ENCODE measurements around the gene CCDC12.

Gene CCDC12

DNA sequence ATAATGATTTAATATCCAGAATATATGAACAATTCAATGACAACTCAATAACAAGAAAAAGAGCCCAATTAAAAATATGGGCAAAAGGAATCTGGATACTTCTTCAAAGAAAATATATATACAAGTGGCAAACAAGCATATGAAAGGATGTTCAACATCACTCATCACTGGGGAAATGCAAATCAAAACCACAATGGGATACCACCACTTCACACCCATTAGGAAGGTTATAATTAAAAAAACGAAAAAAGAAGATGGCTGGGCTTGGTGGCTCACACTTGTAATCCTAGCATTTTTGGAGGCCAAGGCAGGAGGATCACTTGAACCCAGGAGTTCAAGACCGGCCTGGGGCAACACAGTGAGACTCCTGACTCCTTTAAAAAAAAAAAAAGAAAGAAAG is 4.1 kb downstream of the CCDC12 start:
- ChIA-PET POLR2A (ENCODE audit: low non-redundant PET) (no interaction called here), CTCF (no interaction called here)
- no peak for DNase-seq (ENCODE audit: low spot score)
- H3K27ac ChIP-seq, result no peak overlapping the region
- TF ChIP-seq, protein P1, sequence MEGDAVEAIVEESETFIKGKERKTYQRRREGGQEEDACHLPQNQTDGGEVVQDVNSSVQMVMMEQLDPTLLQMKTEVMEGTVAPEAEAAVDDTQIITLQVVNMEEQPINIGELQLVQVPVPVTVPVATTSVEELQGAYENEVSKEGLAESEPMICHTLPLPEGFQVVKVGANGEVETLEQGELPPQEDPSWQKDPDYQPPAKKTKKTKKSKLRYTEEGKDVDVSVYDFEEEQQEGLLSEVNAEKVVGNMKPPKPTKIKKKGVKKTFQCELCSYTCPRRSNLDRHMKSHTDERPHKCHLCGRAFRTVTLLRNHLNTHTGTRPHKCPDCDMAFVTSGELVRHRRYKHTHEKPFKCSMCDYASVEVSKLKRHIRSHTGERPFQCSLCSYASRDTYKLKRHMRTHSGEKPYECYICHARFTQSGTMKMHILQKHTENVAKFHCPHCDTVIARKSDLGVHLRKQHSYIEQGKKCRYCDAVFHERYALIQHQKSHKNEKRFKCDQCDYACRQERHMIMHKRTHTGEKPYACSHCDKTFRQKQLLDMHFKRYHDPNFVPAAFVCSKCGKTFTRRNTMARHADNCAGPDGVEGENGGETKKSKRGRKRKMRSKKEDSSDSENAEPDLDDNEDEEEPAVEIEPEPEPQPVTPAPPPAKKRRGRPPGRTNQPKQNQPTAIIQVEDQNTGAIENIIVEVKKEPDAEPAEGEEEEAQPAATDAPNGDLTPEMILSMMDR (conservative IDR thresholded peaks at IDR 0.05; ENCODE audit: low read depth), result no peak

DNA sequence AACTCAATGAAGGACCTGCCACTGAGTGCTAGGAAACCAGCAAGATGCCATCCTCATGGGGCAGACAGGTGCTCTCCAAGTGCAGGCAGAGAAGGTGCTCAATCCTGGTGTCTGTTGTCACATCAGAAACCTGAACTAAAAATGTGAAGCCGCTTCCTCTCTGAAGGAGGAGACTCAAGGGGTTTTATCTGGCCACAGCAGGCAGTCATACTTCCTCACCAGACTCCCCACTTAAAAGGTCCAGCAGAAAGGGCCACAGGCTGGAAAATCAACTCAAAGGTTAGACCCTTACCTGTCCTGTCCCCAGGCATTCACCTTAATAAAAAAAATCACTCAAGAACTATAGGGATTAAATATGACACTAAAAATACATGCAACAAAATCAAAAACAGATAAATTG is 4.8 kb downstream of the CCDC12 start:
- no peak overlapping the region for H3K27ac ChIP-seq
- TF ChIP-seq, protein P1 (conservative IDR thresholded peaks at IDR 0.05; ENCODE audit: low read depth), result no peak
- ChIA-PET POLR2A (ENCODE audit: low non-redundant PET) (no interaction called here), CTCF (no interaction called here)
- no peak for DNase-seq (ENCODE audit: low spot score)

DNA sequence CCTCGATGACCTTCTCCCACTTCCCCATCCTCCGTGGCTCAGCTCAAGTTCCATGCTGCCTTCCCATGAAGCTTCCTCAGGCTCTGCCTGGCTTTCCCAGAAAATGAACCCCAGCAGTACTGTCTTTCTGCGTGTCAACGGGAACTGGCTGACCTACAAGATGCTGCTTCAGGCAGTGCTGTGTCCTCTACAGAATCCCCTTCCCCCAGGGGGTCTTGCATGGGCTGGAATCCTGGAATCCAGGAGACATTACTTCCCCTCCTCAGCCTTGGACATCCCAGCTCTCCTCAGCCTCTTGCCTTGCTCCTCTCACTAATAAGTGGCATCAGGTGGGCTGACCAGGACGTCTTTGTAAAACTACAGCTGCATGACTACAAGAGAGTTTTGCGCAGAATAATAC is 5.4 kb downstream of the CCDC12 start:
- CTCF ChIA-PET, result no interaction called here
- no peak for DNase-seq (ENCODE audit: low spot score)
- H3K27ac ChIP-seq, result peak overlapping the region; percentile 44
- TF ChIP-seq, protein P1 (conservative IDR thresholded peaks at IDR 0.05; ENCODE audit: low read depth), result no peak
- POLR2A ChIA-PET (ENCODE audit: low non-redundant PET), result no interaction called here

DNA sequence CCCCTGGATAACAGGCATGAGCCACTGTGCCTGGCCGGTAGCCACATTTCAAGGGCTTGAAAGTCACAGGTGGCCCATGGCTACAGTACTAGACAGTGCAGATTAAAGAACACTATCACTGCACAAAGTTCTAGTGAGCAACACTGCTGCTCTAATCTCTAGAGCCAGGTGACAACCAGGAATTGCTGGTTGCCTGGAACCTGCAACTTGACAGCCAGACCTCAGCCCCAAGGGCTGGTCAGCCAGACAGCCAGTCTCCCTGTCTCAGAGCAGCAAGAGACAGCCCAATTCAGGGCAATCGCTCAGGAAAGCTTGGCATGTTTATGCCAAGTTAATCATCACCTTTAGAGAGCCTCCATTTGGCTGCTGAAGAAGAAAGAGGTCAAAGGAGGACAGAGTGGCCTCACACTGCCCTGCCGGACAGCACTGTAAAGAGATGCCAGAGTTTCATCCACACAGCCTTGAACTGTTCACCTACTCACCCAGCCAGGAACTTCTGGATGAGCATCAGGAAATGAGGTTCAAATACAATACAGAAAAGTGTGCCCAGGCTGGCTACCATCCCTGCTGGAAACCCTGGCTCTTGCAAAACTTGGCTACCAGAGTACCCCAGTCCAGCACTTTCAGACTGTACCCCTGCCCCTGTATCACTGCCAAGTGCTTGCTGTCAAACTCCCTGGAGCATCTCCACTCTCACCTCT is 6.0 kb downstream of the CCDC12 start:
- H3K27ac ChIP-seq, result peak overlapping the region; percentile 44
- ChIA-PET POLR2A (ENCODE audit: low non-redundant PET) (interaction anchor here (1.0 kb wide), 1 partner anchor 35 kb away, joined by 3 read pairs; no protein-coding TSS in a partner anchor), CTCF (no interaction called here)
- TF ChIP-seq, protein P1 (conservative IDR thresholded peaks at IDR 0.05; ENCODE audit: low read depth), result no peak
- no peak for DNase-seq (ENCODE audit: low spot score)

DNA sequence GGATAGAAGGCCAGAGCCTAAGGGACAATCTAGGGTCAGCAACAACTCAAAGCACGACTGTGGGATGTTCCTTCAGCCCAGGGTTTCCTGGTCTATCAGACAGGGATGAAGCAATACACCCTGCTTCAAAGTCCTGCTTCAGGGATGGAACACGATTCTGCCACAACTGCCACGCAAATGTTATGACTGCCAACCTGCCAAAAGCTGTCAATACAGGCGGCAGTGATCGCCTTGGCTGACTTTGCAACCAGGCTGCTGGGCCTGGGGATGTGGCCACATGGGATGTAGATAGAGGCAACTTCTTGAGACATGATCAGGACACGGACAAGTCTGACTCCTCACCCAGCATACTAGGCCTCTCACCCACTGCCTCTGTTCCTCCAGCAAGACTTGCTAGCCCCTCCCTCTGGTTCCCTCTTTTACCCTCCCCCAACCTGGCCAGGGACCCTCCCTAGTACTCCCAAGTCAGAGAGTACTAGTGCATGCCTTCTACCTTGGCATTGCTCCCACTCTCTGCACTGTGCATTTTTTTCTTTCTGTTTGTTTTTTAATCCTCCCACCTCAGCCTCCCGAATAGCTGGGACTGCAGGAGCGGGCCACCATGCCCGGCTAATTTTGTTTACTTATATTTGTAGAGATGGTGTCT is 7.6 kb downstream of the CCDC12 start:
- CTCF ChIA-PET, result no interaction called here
- POLR2A ChIA-PET (ENCODE audit: low non-redundant PET), result interaction anchor here (0.7 kb wide), 1 partner anchor 38 kb away, joined by 3 read pairs; no protein-coding TSS in a partner anchor
- TF ChIP-seq, protein P1 (conservative IDR thresholded peaks at IDR 0.05; ENCODE audit: low read depth), result no peak
- H3K27ac ChIP-seq, result peak overlapping the region; percentile 24
- DNase-seq (ENCODE audit: low spot score), result no peak

DNA sequence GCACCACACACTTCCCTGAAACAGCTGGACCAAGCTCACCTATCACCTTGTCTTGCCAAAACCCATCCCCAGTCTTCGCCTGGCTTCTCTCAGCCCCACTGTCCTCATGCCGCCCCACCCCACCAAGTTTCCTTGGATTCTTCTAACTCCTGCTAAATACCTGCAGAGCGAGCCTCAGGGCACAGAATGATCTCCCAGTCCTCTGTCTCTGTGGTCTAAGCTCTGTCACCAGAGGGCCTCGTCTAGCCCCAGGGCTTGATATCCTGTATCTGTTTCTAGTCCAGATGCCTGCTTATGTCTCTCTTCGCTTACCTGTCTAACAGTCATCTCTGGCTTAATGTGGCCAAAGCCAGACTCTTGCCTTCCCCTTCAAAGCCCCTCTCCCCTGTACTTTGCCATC is 9.7 kb downstream of the CCDC12 start:
- ChIA-PET POLR2A (ENCODE audit: low non-redundant PET) (no interaction called here), CTCF (no interaction called here)
- TF ChIP-seq, protein P1 (conservative IDR thresholded peaks at IDR 0.05; ENCODE audit: low read depth), result no peak
- peak overlapping the region; percentile 36 for H3K27ac ChIP-seq
- DNase-seq (ENCODE audit: low spot score), result no peak

Measured in RWPE1 (cell line).